Endometrial microvascular endothelial cells (primary cell): ENCODE data around the gene NRG2. TPM values are rescaled to one million over a fixed set of nuclear protein-coding genes. Genes with fewer than 3 reads are reported as not detected.

Experiments
- in situ Hi-C: cut with HindIII; loops from 2 replicates; pipeline ENCODE4 v1.10.0; 2017; ENCODE audit warnings: low sequenced_read_pairs, low pct_unique_long_range_greater_than_20kb; ENCODE audit errors: inconsistent ontology term
- total RNA-seq: library from RNA; depleted of rRNA; stranded (reverse); fragments of >200 nt; gene quantifications from one replicate; pipeline ENCODE4 v1.2.3, GENCODE V29; 2015; ENCODE audit errors: inconsistent ontology term

The NRG2 gene
- total RNA-seq, 1 donor from 2014 or later = 0.46 TPM

DNA sequence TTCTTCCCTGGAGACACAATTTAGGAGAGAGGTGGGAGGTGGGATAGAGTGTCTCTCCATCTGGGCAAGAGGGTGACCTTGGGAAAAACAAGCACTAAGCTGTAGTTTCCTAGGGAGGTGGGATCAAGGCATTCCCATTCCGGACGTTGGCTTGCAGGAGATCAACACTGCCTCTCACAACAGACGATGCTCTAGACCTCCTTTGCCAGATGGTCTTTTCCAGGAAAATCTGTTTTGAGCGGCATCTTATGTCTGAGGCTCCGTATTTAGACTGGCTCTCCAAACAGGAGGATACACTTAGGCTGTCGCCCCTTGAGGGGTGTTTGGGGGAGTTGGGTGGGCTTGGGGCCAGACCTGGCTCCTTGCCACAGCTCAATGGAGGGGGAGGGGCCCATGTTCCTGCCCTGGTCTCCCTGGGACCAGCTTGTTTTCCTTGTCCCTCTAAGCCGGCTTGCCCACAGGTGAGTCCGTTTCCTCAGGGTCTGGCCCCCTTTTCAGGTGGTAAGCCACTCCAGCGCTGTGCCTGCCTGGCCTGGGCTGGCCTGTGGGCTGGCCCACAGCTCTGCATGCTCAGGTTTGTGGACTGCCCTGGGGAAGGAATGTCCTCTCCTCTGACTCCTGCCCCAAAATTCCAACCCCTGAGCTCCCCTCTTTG, 245.1 kb downstream of the NRG2 start:
- in situ Hi-C loops = no loop called here

- in situ Hi-C loops = no loop called here
Observed at GRCh38 chr5:139797335-139797734, 245.8 kb downstream of the NRG2 start.

Other genes starting within 250 kb of the NRG2 start
- not detected for gene PSD2, start 247.5 kb downstream of the NRG2 start, total RNA-seq
- gene PURA, start 70.8 kb upstream of the NRG2 start, total RNA-seq = 5.1 TPM
- 1.3 TPM for gene IGIP, start 82.6 kb upstream of the NRG2 start, total RNA-seq
- 42.2 TPM for gene CYSTM1, start 131.9 kb upstream of the NRG2 start, total RNA-seq